GM18505 (cell line): ENCODE measurements around the gene CNOT4.

ENCODE experiments used
- ATAC-seq: cut with Tn5 transposase; IDR thresholded peaks from one replicate; pipeline ENCODE4 v1.9.1; 2021; ENCODE audit not compliant: unreplicated experiment
- POLR2A ChIP-seq: IDR thresholded peaks from 4 replicates; pipeline ENCODE4 v1.6.1; 2011; ENCODE audit warnings: borderline replicate concordance; ENCODE audit not compliant: insufficient read depth, insufficient read length; ENCODE audit errors: extremely low read depth

CNOT4 gene

DNA sequence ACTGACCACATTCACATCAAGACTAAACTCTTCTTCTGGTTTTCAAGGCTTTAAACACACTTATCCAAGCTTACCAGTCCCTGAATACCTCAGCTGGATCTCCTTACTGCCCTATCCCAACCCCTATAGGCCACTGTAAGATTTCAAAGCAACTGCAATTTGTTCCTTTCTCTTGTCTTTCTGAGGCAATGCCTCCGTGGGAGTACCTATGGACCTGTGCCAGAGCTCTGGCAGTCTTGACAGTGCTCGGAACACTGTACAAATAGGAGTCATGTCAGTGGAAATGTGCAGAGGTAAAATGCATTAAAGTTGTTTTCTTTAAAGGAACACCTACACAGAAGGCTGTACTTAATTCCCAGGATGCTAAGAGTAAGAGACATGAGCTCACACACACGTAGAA, 124.7 kb downstream of the CNOT4 start:
- no peak for TF ChIP-seq POLR2A
- no peak for ATAC-seq

DNA sequence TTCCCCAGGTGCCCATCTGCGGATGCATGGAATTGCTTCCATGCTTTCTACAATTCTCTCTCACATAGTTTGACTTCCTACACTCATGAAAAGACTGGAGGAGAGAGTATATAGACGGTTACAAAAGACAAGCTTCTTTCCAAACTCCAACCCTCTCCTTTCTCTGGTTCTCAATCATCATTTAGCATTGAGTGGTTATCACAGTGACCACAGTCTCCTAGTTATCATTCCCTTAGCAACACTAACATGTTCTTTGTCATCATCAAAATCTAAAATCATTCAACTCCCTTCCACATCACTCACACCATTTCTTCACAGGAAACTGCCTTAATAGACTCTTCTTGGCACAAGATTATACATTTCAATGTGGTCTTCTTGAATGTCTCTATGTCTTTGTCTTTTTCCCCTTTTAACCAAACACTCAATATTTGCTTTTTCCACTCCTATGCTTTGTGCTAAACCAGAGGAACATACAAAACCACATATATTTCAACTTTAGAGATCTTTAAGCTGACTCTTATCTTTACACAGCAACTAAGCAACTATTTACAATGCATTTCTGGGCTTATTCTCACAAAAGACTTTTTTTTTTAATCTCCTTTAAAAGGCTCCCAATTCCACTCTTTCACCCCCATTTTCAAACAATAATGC, 126.3 kb downstream of the CNOT4 start:
- no peak for ATAC-seq
- no peak for TF ChIP-seq POLR2A

DNA sequence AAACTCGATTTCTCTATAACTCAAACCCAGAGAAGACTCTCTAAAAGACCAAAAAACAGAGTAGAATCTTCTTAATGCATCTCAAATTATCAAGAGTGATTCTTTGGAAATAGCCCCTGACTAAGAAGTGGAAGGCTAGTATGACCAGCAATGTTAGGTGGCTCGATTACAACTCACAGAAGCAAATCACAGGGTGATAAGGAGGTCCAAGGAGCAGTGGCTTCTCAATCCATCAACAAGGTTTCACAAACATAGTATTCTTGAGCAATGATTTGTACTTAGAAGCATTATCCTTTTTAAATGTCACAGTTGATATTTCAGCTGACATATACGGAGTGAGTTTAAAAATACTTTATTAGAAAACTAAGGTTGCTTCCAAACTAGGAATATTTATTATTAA, 127.7 kb downstream of the CNOT4 start:
- no peak for ATAC-seq
- TF ChIP-seq POLR2A: no peak

DNA sequence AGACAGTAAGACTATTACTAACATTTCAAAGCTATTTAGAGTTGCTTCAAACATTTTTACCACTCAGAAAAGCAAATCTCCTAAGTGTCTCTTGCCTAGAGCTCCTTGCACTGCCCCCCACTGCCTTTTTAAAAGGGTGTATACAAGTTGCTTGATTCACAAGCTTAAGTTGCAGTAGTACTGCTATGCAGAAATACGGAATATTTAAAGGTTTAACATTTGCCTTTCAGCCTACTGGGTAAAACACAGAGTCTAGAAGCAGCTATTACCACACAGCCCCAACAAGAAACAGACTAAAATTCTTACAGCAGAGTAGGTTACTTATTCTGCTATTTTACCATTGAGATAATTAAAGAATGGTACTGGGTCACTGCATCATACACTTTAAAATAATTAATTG, 128.5 kb downstream of the CNOT4 start:
- TF ChIP-seq POLR2A: no peak
- no peak for ATAC-seq

DNA sequence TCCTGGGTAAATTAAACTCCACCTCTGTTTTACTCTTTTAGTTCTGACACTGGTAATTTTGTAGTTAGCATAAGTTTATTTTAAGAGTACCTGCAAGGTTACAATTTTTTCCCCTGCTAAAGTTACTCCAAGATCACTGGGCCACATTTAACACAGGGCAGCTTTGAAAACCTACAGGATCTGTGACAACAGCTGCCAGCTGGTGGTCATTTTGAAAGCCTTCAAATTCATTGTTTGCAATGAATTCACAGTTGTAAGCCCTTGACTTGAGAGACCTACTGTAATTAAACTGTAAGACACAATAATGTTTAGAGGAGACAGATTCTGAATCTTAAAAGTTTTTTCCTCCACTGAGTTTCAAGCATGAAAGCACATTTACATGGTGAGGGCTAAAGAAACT, 129.6 kb downstream of the CNOT4 start:
- no peak for TF ChIP-seq POLR2A

DNA sequence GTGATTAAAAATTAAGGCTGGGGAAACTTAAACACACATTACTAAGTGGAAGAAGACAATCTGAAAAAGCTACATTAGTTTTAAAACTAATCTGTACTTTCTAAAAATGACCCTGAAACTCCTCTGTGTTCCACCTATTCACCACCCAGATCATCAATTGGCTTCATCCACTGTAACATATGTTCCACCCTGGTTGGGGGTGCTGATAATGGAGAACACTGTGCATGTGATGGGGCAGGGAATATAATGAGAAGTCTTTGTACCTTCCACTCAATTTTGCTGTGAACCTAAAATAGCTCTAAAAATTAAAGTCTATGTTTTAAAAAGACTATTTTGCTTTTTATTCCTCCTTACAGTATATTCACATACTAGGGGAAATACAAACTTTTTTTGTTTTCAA, 132.7 kb downstream of the CNOT4 start:
- TF ChIP-seq POLR2A: no peak
- no peak for ATAC-seq

More for the DNA sequence above, 129.6 kb downstream of the CNOT4 start:
- ATAC-seq: no peak

DNA sequence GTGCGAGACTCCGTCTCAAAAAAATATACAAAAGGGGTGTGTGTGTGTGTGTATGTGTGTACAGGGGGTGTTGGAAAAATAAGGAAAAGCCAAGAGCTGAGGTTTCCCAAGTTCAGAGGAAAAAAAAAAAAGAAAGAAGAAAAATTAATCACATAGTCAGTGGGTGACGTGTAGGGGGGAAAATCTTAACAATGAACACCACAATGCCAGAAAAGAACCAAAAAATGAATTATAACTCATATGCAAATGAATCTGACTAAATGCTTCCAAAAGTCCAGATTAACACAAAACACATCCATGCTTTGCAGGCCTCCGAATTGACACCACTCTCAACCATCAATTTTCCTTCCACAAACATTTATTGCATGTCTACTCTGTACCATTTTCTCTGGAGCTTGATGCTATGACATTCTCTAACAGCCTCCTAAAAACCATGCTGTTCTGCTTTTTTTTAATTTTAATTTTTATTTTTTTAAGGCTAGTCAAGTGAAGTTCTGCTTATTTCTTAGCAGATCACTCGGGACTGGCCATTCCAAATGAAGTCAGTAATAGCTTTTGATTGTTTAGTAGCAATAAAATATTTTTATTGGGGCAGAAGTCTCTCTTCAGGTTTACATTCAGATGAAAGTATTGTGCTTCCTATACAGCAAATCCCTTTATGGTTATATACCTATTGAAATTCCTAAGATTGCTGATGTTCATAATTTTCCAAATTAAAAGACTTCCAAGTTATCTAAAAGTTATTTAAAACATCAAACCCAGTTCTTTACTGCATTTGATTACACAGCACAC, 133.8 kb downstream of the CNOT4 start:
- no peak for TF ChIP-seq POLR2A

DNA sequence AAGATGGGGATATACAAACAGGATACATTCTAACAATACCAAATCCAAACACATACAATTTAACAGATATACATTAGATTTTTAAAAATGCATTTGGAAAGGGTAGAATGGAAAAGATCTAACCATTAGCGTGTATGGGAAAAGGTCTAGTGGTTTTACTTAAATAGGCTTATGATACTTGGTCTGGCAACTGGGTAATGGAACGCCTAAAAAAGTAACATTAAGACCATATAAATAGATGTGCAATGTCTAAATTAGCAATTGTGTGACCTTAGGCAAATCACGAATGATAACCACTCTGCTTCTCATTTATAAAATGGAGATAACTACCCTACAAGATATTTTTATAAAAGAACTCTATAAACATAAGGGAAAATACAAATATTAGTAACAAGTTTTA, 135.2 kb downstream of the CNOT4 start:
- no peak for TF ChIP-seq POLR2A
- no peak for ATAC-seq

More for the DNA sequence above, 133.8 kb downstream of the CNOT4 start:
- no peak for ATAC-seq

DNA sequence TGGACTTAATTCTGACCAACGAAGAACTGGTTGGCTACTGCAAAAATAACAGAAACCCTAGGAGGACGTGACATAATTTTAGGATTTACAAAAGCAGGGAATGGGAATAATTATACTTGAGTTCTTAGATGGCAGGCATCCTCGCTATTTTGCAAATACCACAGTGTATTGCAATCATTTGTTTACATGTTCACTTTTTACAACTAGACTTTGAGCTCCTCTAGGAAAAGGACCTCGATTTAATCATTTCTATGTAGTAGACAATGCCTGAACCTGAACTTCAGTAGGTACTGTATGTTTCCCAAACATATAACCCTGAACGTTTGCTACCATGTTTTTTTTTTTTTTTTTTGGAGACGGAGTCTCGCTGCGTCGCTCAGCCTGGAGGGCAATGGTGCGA, 137.7 kb downstream of the CNOT4 start:
- no peak for ATAC-seq
- TF ChIP-seq POLR2A: no peak

DNA sequence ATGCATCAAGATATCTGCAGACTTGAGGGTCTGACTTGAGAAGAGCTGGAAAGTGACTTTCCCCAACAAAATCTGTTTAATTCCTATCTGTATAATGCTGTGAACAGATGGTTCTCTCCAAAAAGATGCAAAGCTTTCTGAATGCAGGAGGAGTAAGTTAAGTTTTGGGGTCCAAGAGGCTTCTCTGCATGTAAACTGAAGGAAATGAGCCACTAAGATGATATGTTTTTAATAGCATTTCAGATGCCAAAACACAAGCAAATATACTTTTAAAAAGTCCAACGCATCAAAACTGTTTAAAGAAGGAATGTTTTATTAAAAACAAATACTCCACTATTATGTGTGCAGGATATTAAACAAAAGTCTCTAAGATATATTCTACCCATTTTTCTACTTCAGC, 139.2 kb downstream of the CNOT4 start:
- TF ChIP-seq POLR2A: no peak
- no peak for ATAC-seq

DNA sequence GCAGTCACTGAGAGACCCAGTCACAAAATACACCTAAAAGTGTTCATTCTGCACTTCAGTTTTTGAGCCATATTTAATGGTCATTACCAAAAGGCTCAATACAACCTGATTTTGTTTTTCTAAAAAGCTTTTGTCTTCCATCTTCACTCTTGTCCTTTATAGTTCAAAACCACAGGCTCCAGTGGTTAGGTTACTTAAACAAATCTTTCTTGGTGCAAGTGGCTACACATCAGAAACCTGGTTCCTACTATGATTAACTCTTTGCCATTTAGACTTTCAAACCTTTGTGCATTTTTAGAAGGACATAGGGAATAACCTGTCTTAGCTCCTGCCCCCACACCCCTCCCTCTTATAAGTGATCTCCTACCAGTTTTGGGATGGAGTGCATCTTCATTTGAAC, 140.5 kb downstream of the CNOT4 start:
- no peak for ATAC-seq
- no peak for TF ChIP-seq POLR2A

DNA sequence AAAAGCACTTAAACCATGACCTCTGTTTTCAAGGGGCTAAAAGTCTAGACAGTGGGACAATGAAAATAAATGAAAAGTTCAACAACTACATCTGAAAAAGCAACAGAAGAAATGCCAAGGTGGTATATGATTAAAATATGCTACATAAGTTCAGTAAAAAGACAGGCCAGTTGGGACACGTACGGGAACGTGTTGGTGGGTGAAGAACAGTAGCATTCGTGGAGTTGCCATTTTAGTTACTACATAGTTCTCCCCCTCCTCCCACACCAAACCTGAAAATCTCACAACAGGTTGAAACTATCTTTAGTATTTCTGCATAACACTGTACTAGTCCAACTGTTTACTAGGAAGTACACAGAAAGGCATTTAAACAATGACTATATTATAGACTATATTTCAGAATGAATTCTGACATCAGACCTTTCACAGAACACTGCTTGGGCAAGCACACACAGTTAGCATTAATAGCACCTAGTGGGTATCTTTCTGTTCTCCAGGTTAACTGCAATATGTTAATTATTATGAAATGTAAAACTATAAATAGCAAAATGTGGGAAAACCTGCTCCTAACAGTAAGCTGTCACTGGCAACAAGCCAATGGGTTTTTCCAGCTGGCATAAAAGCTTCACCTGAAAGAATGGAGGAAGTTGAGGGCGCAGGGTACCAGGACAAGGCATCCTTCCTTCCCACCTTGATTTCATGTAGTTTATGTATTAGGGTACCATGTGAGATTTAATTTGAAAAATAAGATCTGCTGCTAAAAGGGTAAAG, 141.3 kb downstream of the CNOT4 start:
- no peak for TF ChIP-seq POLR2A
- no peak for ATAC-seq

DNA sequence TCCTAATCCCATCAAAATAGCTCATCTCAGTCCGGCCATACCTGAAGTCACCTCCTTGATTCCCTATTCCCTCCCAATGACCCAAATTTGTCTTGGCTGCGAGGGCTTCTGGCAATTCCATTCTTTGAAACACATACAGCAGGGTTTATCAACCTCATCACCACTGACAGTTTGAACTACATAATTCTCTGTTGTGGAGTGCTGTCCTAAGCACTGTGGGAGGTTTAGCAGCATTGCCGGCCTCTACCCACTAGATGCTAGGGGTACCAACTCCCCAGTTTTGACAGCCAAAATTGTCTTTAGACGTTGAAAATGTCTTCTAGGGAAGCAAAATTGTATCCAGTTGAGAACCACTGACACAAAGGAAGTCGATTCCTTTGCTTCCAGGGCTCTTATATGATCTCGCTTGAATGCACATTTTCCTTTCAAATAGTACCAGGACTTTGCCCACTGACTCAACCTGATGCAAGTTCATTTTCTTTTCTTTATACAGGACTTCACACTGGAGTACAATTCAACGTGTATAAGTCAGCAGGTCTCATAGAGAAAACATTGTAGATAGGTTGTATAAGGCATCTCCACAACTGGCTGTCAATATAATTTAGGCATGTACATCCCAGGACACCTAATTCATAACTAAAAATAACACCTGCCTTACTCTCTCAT, 142.9 kb downstream of the CNOT4 start:
- no peak for ATAC-seq
- TF ChIP-seq POLR2A: no peak
